Measurements from ENCODE around the gene FHIT. TPM values are rescaled to one million over a fixed set of nuclear protein-coding genes. Genes with fewer than 3 reads are reported as not detected.

Gene FHIT
- total RNA-seq, 1 experiment from 2014 or later = 0.10 TPM

DNA sequence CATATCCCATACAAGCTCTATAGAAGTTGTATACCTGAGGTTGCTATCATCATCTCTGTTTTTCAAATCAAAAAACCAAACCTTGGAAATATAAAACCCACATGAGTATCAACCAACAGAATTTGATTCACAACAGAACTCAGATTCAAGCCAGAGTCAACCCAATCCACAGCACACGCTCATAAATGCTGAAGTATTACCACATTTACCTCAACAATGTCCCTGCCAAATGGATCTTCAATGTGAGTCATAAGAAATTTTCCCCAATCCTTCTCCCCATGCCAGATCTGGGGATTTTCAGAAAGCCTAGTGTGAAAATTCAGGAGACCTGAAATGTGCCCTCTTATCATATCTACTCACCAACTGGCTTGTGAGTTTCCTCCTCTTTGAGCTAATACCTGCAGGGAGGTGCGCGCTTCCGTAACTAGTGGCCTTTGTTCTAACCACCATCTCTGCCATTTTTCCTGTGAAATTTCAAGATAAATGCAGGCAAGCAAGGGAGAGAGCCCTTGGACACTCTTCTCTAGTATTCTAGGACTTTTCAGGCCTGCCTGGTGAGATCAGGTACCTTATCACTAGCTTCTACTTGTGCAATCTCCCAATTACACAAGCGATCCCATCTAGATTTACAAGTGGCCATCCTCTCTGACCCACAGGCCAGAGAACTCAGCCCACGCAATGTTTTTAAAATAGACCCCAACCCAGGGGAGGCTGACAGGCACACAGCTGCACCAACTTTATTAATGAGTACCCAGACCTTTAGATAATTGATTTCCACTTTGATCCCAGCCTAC lies 1124.5 kb downstream of the FHIT start:
- DNase-seq (ENCODE audit: low spot score) = no peak

DNA sequence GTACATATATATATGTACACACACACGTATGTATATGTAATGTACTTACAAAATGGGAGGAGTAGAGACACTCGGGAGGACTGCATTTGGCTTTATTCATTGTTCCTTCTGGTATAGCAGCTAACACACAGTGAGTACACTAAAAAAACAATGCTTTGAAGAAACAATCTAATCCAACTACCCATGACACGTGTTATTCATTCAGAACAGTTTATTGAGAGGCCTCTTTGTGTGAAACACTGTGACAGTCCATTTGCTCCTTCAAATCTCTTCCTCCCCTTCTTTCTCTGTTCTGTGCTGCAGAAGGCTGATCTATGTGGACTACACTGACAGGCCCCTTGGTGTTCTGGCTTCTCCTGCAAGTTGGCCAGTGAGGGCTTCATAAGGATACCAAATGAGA lies 1125.6 kb downstream of the FHIT start:
- no peak for DNase-seq (ENCODE audit: low spot score)

DNA sequence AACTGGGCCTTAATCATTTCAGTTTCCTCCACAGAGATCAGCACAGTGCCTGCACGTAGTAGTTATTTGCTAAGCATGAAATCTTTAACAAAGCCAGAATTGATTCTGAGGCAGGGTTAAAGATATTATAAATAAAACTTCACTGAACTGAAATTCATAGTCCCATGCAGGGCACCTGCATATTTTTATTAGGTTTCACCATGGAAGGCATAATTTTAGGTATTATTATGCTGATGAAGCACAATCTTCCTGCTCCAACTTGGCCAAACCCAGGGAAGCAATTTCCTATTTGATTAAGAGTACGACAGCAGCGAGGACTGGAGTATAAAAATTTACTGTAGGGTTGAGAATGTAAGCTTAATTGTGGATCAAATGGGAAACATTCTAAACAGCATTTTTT lies 1131.0 kb downstream of the FHIT start:
- no peak for DNase-seq (ENCODE audit: low spot score)

DNA sequence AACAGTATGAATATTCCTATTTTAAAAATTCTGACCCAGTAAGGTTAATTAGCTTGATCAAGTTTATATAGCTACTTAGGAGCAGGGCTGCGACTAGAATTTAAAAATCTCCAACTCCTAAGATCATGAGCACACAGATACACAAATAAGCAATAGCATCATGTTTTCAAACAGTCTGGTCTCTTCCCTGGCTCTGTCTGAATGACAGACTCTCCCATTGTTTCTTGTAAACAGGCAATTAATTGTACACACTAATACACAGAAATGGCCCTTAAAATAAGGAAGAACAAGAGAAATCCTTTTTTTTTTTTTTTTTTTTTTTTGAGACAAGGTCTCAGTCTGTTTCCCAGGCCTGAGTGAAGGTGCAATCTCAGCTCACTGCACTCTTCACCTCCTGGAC lies 1137.1 kb downstream of the FHIT start:
- DNase-seq (ENCODE audit: low spot score) = no peak

GRCh38 chr3:60107275-60107674 lies 1144.0 kb downstream of the FHIT start:
- DNase-seq (ENCODE audit: low spot score) = no peak

GRCh38 chr3:60102154-60102553 lies 1149.1 kb downstream of the FHIT start:
- no peak for DNase-seq (ENCODE audit: low spot score)

DNA sequence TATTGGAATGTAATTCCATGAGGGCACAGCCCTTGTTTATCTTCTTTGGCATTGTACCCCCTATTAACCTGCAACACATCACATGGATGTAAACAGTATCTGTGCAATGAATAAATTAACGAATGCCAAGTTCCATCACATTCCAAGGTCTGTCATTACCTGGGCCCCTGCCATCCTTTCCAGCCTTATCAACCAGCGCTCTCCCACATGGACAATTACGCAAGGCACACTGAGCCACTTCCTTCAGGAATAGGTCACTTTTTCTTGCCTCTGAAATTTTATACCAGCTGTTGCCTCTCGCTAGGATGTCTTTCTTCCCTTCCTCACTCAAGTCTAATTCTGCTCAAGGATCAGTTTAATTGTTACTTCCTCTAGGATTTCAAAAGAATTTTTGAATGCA lies 1149.6 kb downstream of the FHIT start:
- peak; percentile 3 for DNase-seq (ENCODE audit: low spot score)

DNA sequence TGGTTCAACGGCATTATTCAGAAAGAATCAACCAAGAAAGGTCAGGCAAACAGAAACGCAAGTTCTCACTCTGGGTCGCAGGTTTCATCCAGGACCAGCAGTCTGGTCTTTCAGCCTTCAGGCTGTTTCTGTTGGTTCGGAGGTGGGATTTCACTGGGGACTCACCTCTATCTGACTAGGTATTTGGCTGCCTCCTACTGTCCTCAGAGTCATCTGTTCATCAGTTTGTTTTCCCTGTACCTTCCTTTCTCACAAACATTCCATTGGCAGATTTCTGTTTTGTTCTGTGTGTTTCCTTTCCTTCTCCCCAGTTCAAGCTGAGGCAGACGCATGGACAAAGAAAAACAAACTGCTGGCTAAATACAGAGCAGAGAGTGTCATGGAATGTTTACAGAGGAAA lies 1154.8 kb downstream of the FHIT start:
- no peak for DNase-seq (ENCODE audit: low spot score)

- DNase-seq (ENCODE audit: low spot score) = no peak
Observed at GRCh38 chr3:60095930-60096329, 1155.3 kb downstream of the FHIT start.

GRCh38 chr3:60095516-60095915 lies 1155.7 kb downstream of the FHIT start:
- no peak for DNase-seq (ENCODE audit: low spot score)

- DNase-seq (ENCODE audit: low spot score) = no peak
Observed at GRCh38 chr3:60094392-60094947, 1156.8 kb downstream of the FHIT start.

GRCh38 chr3:60090548-60090947 lies 1160.7 kb downstream of the FHIT start:
- no peak for DNase-seq (ENCODE audit: low spot score)

DNA sequence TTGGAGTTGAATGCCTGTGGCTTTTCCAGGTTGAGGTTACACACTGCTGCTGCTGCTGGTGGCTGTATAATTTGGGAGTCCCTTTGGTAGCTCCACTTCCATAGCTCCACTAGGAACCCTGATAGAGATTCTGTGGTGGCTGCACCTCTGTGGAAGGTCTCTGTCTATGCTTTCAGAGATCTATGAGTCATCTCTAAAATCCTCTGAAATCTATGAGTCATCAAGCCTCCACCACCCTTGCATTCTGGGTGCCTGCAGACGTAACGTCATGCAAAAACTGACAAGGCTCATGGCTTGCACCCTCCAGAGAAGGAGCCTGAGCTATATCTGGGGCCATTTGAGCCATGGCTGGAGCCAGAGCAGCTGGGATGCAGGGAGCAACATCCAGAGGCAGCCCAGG lies 1164.4 kb downstream of the FHIT start:
- peak; percentile 65 for DNase-seq (ENCODE audit: low spot score)

GRCh38 chr3:60085649-60086048 lies 1165.6 kb downstream of the FHIT start:
- DNase-seq (ENCODE audit: low spot score) = no peak

- no peak for DNase-seq (ENCODE audit: low spot score)
Observed at GRCh38 chr3:60081381-60082095, 1169.7 kb downstream of the FHIT start.

- no peak for DNase-seq (ENCODE audit: low spot score)
Observed at GRCh38 chr3:60080648-60081047, 1170.6 kb downstream of the FHIT start.

DNA sequence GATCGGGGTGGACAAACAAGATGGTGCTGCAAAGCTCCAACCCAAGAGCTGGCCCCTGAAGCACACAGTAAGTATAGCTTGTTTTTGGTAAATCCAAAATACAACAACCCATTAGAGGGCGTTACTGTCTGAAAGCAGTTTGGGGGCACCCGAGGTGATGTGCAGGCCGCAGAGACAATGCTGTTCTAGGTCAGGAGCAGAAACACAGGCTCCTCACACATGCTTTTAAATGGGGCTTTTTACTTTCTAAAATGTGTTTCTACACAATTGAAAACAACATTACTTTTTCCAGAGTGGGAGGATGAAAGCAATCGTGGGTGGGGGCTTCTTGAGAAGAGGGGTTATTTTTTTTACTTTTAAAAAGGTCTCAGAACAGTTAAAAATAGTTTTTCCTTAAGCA lies 1172.2 kb downstream of the FHIT start:
- DNase-seq (ENCODE audit: low spot score) = no peak

DNA sequence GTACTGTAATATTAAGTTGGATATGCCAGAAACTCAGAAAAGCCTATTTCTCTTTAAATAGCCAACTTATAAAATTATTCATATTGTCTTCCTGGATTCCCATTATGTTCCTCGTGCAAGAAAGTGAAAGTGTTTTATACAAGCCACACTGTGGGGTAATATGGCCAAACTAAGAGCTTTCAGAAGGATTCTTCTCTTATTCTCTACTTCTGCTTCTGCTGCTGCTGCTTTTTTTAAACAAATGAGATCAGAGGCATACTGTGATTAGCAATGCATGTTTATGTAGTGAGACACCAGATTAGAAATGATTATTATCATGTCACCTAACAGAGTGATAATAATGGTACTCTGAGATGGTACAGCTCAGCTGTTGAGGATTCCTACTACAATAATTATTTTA lies 1174.9 kb downstream of the FHIT start:
- DNase-seq (ENCODE audit: low spot score) = no peak

GRCh38 chr3:60073942-60074341 lies 1177.3 kb downstream of the FHIT start:
- no peak for DNase-seq (ENCODE audit: low spot score)

DNA sequence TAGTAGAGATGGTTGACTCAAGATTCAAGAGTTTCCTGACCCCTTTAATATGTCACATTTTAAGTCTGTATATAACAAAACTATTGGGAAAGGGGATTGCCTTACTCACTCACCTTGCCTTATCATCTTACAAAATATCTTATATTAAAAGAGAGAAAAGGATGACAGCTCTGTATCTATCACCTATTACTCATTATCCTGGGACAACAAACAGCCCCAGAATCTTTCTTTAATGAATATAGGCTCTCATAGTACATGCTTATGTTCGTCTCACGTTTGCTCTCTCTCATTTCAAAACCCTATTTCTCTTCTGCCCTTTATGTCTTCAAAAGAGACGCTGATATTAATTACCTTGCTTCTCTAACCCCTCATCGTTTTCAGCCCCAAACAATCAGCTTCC lies 1178.0 kb downstream of the FHIT start:
- DNase-seq (ENCODE audit: low spot score) = no peak

GRCh38 chr3:60070366-60070765 lies 1180.9 kb downstream of the FHIT start:
- DNase-seq (ENCODE audit: low spot score) = no peak

GRCh38 chr3:60065227-60065868 lies 1185.9 kb downstream of the FHIT start:
- DNase-seq (ENCODE audit: low spot score) = no peak

Measured in A172 (cell line).